Esophagus muscularis mucosa (tissue), 4 donors: ENCODE measurements around the gene ARMH2. TPM values are rescaled to one million over a fixed set of nuclear protein-coding genes. Genes with fewer than 3 reads are reported as not detected.

Experiments
- DNase-seq: peaks from one replicate; pipeline ENCODE4 v3.0.0-alpha.2; 2017; ENCODE audit errors: extremely low spot score
- H3K27ac ChIP-seq, 4 donors: fragments of 200-600 bp; sonication (generic); replicated peaks in 1 of 4; 1 replicate in 3 of 4; 2 replicates in 1 of 4; pipeline ENCODE4 v1.5.1; 2016 to 2019; ENCODE audit warnings: mild to moderate bottlenecking in 1 of 4
- H3K27me3 ChIP-seq, 4 donors: fragments of 200-600 bp; sonication (generic); one replicate each; pipeline versions ENCODE4 v1.5.1 to v1.6.0; 2016 to 2019
- H3K36me3 ChIP-seq, 4 donors: fragments of 200-600 bp; sonication (generic); one replicate each; pipeline ENCODE4 v1.5.1; 2016 to 2019
- H3K4me1 ChIP-seq, 4 donors: fragments of 200-600 bp; sonication (generic); one replicate each; pipeline ENCODE4 v1.5.1; 2016 to 2019
- H3K4me3 ChIP-seq, 4 donors: fragments of 200-600 bp; sonication (generic); 1 replicate in 2 of 4; 2 replicates in 2 of 4; pipeline ENCODE4 v1.5.1; 2016 to 2019; ENCODE audit warnings: mild to moderate bottlenecking in 4 of 4, moderate library complexity in 1 of 4
- H3K9me3 ChIP-seq, 4 donors: fragments of 200-600 bp; sonication (generic); 1 replicate in 3 of 4; 2 replicates in 1 of 4; pipeline ENCODE4 v1.5.1; 2016 to 2019
- CTCF ChIP-seq, 3 experiments: fragments of 200-600 bp in 2 of 3; fragments of 450-650 bp in 1 of 3; sonication (generic) in 2 of 3; IDR thresholded peaks; one replicate each; pipeline ENCODE4 v1.5.1; 2017 to 2019; ENCODE audit warnings: antibody characterized with exemption in 3 of 3, mild to moderate bottlenecking in 2 of 3, moderate library complexity in 1 of 3
- EP300 ChIP-seq: sonication (generic); formaldehyde crosslinking; IDR thresholded peaks from one replicate; pipeline ENCODE4 v1.6.1; 2017; ENCODE audit warnings: antibody characterized with exemption
- POLR2A ChIP-seq: fragments of 450-650 bp; IDR thresholded peaks from one replicate; pipeline ENCODE4 v1.6.1; 2017; ENCODE audit warnings: antibody characterized with exemption, moderate library complexity, mild to moderate bottlenecking, low read depth
- POLR2AphosphoS5 ChIP-seq, 2 donors: sonication (generic); formaldehyde crosslinking; IDR thresholded peaks; one replicate each; pipeline ENCODE4 v1.6.1; 2017; ENCODE audit warnings: antibody characterized with exemption in 2 of 2
- WGBS: methylation state at CpG from one replicate; pipeline ENCODE4 v1.1.5; 2018; 5-methylcytosine and 5-hydroxymethylcytosine counted together
- intact Hi-C: fragments of 100-400 bp; cut with DNase I; formaldehyde crosslinking; loops from one replicate; pipeline ENCODE4 v1.15.1; 2023
- total RNA-seq, 4 donors: library from RNA; depleted of rRNA; stranded (reverse); fragments of >200 nt; gene quantifications; one replicate each; pipeline versions ENCODE4 v1.1.0 to v1.2.1, GENCODE V29; 2016

The ARMH2 gene
- total RNA-seq, 4 donors from 2014 or later: not detected

DNA sequence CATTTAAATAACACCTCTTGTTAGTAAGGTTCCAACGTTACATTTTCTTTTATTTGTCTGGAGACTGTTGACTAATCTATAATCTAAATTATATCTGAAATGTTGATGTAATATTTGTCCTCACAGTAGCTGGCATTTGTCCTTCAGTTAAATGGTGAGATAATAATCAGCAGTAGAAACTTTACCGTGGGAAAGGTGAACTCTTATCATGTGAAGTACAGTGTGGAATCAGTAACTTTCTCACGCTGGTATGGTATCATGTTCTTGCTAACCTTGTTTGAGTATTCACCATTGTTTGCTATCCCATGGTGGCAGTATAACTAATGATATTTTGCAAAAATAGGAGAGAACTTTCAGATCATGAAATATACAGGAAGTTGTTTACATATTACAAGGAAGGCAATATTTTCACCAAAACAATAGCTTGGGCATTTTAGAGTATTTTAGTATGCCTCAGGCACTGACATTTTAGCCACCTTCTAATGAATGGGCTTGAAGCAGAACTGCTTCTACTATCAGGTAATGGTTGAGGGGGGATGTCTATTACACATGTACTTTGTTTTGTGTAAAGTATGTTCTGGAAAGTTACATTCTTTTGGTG is 19.2 kb downstream of the ARMH2 start:
- Histone ChIP-seq H3K27me3 (no peaks in the 10 kb centered on the region), H3K4me3 (no peak overlapping the region), H3K36me3 (peaks cover 7 to 26% (median 16%) of the 10 kb centered on the region in 4 donors), H3K27ac (no peak overlapping the region), H3K4me1 (peaks cover 10 to 17% (median 12%) of the 10 kb centered on the region in 4 donors), H3K9me3 (no peaks in the 10 kb centered on the region)
- TF ChIP-seq POLR2A (no peak), POLR2AphosphoS5 (IDR thresholded peaks at IDR 0.05) (no peak), CTCF (IDR thresholded peaks at IDR 0.05) (no peak), EP300 (no peak)
- 82% methylated on average over 3 of the region's 3 CpGs for WGBS
- no peak for DNase-seq
- intact Hi-C loops: no loop called here

DNA sequence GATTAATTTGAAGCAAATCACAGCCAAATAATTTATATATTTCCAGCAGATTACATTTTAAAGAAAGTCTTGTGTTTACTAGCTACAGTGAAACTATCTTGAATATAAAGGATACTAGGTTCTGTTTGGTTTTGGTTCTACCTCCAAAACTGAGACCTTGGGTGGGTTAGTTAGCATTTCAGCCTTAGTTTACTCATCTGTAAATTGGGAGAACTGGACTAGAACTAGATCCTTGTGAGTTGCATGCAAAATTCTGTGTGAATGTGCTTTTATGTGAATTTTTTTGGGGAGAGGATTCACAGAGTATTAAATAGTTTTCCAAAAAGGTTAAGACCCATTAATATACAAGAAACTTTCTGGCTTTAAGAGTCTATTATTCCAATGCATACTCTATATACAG is 19.8 kb downstream of the ARMH2 start:
- TF ChIP-seq CTCF (IDR thresholded peaks at IDR 0.05) (no peak), POLR2AphosphoS5 (IDR thresholded peaks at IDR 0.05) (no peak), POLR2A (no peak), EP300 (no peak)
- H3K36me3 ChIP-seq: peaks cover 2 to 19% (median 13%) of the 10 kb centered on the region in 4 donors
- intact Hi-C loops: no loop called here

DNA sequence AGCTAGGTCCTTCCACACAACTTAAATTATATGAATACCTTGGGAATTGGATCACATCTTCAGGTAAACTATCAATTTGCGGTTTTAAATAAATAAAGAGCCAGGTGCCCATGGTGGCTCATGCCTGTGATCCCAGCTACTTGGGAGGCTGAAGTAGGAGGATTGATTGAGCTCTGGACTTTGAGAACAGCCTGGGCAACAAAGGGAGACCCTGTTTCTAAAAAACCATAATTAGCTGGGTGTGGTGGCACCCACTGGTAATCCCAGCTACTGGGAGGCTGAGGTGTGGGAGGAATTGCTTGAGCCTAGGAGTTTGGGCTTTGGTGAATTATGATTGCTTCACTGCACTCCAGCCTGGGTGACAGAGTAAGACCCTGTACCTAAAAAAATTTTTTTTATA is 20.6 kb downstream of the ARMH2 start:
- Histone ChIP-seq H3K36me3 (peaks cover 0 to 16% (median 11%) of the 10 kb centered on the region in 4 donors), H3K27ac (no peak overlapping the region), H3K27me3 (no peaks in the 10 kb centered on the region), H3K9me3 (no peaks in the 10 kb centered on the region), H3K4me3 (no peak overlapping the region), H3K4me1 (peaks cover 10 to 17% (median 16%) of the 10 kb centered on the region in 4 donors)
- no peak for TF ChIP-seq POLR2A
- TF ChIP-seq POLR2AphosphoS5 (IDR thresholded peaks at IDR 0.05): no peak
- no peak for TF ChIP-seq CTCF (IDR thresholded peaks at IDR 0.05)
- TF ChIP-seq EP300: no peak
- DNase-seq: no peak
- intact Hi-C loops: no loop called here
- 85% methylated on average over 1 of the region's 1 CpG for WGBS

More for the DNA sequence above, 19.8 kb downstream of the ARMH2 start:
- no peaks in the 10 kb centered on the region for H3K9me3 ChIP-seq
- H3K4me3 ChIP-seq: no peak overlapping the region
- H3K27ac ChIP-seq: no peak overlapping the region
- H3K27me3 ChIP-seq: no peaks in the 10 kb centered on the region
- H3K4me1 ChIP-seq: peaks cover 10 to 17% (median 16%) of the 10 kb centered on the region in 4 donors
- DNase-seq: no peak

- Histone ChIP-seq H3K4me3 (no peak overlapping the region), H3K9me3 (no peaks in the 10 kb centered on the region), H3K4me1 (peaks cover 10 to 17% (median 16%) of the 10 kb centered on the region in 4 donors), H3K27me3 (no peaks in the 10 kb centered on the region), H3K36me3 (peaks cover 0 to 11% (median 9%) of the 10 kb centered on the region in 4 donors), H3K27ac (no peak overlapping the region)
- no peak for DNase-seq
- 66% methylated on average over 1 of the region's 1 CpG for WGBS
- TF ChIP-seq POLR2A (no peak), EP300 (no peak), CTCF (IDR thresholded peaks at IDR 0.05) (no peak), POLR2AphosphoS5 (IDR thresholded peaks at IDR 0.05) (no peak)
- intact Hi-C loops: no loop called here
These were observed 21.5 kb downstream of the ARMH2 start for GRCh38 chr6:24777227-24777626.
